GM04504 (cell line): ENCODE data around the gene DEAF1.
"Not testable (repeated sequence)": the region's sequence is repeated elsewhere in the genome, so short reads cannot be mapped to it uniquely, and the experiment has no call there.

Source experiments
- DNase-seq: peaks from one replicate; pipeline ENCODE4 v3.0.0-alpha.2; 2012; ENCODE audit warnings: low read depth

The DEAF1 gene

GRCh38 chr11:680476-680875 lies 14.5 kb downstream of the DEAF1 start:
- no peak for DNase-seq

- DNase-seq: no peak
Measured at GRCh38 chr11:679271-680207, 15.5 kb downstream of the DEAF1 start.

GRCh38 chr11:678297-678696 lies 16.7 kb downstream of the DEAF1 start:
- DNase-seq: no peak

- DNase-seq: no peak
Measured at GRCh38 chr11:674406-674805, 20.6 kb downstream of the DEAF1 start.

- no peak for DNase-seq
Measured at GRCh38 chr11:673866-674265, 21.2 kb downstream of the DEAF1 start.

- peak; percentile 58 for DNase-seq
Measured at GRCh38 chr11:665704-666281, 29.2 kb downstream of the DEAF1 start.

GRCh38 chr11:665062-665703 lies 29.8 kb downstream of the DEAF1 start:
- peak; percentile 31 for DNase-seq

GRCh38 chr11:662689-663274 lies 32.2 kb downstream of the DEAF1 start:
- DNase-seq: no peak

- no peak for DNase-seq
Measured at GRCh38 chr11:660681-661444, 34.2 kb downstream of the DEAF1 start.

GRCh38 chr11:660281-660680 lies 34.7 kb downstream of the DEAF1 start:
- no peak for DNase-seq

- no peak for DNase-seq
Measured at GRCh38 chr11:659532-660085, 35.4 kb downstream of the DEAF1 start.

GRCh38 chr11:657691-658126 lies 37.3 kb downstream of the DEAF1 start:
- DNase-seq: no peak

GRCh38 chr11:656866-657265 lies 38.2 kb downstream of the DEAF1 start:
- no peak for DNase-seq

- DNase-seq: no peak
Measured at GRCh38 chr11:656426-656825, 38.6 kb downstream of the DEAF1 start.

- no peak for DNase-seq
Measured at GRCh38 chr11:655036-655726, 39.8 kb downstream of the DEAF1 start.

- not testable (repeated sequence) for DNase-seq
Measured at GRCh38 chr11:654444-654843, 40.6 kb downstream of the DEAF1 start.

GRCh38 chr11:653837-654236 lies 41.2 kb downstream of the DEAF1 start:
- DNase-seq: no peak

- not testable (repeated sequence) for DNase-seq
Measured at GRCh38 chr11:653136-653535, 41.9 kb downstream of the DEAF1 start.

- no peak for DNase-seq
Measured at GRCh38 chr11:650482-650881, 44.5 kb downstream of the DEAF1 start.

- not testable (repeated sequence) for DNase-seq
Measured at GRCh38 chr11:647672-648158, 47.3 kb downstream of the DEAF1 start.

GRCh38 chr11:646214-646613 lies 48.8 kb downstream of the DEAF1 start:
- no peak for DNase-seq
